ENCODE results near the gene SEMA4B. TPM values are rescaled to one million over a fixed set of nuclear protein-coding genes. Genes with fewer than 3 reads are reported as not detected.
A peak's percentile ranks its signal among the peaks of the same experiment; 100 is the strongest.

SEMA4B gene
- total and polyA plus RNA-seq, 7 experiments from 2014 or later: 5.6 to 31.0 (median 19.4) TPM

- ATAC-seq: peak; percentile 37
- H3K9me3 ChIP-seq (ENCODE audit: control insufficient read depth in 2 of 3, low read length in 3 of 3): no peaks in the 10 kb centered on the region
- no peaks in the 10 kb centered on the region for H3K27me3 ChIP-seq (ENCODE audit: control insufficient read depth in 2 of 2, insufficient read depth in 2 of 2, low read length in 2 of 2)
- Mint-ChIP-seq H3K9me3 (peaks cover 0 to 1% (median 0%) of the 10 kb centered on the region in 11 donors), H3K27me3 (no peaks in the 10 kb centered on the region), H3K36me3 (peaks cover 0 to 11% (median 5%) of the 10 kb centered on the region in 5 donors), H3K4me3 (no peak overlapping the region), H3K27ac (no peak overlapping the region), H3K4me1 (peaks cover 7 to 19% (median 10%) of the 10 kb centered on the region in 7 donors)
- no peaks in the 10 kb centered on the region for H3K4me1 ChIP-seq (ENCODE audit: control insufficient read depth in 2 of 2, insufficient read depth in 2 of 2, low read length in 2 of 2)
- H3K4me3 ChIP-seq (ENCODE audit: low read length): no peak overlapping the region
- H3K36me3 ChIP-seq (ENCODE audit: control insufficient read depth in 2 of 3, insufficient read depth in 3 of 3, low read length in 3 of 3): peaks cover 0 to 44% (median 6%) of the 10 kb centered on the region in 3 experiments
- no peak overlapping the region for H3K27ac ChIP-seq (ENCODE audit: low read depth, low read length)
- DNase-seq: no peak
- CTCF ChIA-PET: interaction anchor here (0.8 to 1.9 kb wide), 4 partner anchors 12 to 79 kb away, joined by 3 to 6 read pairs (median 4); no protein-coding TSS in a partner anchor
- POLR2A ChIA-PET: interaction anchor here (0.7 to 2.0 kb wide), 3 partner anchors 12 to 80 kb away, joined by 3 to 10 read pairs (median 5); partner anchors contain the start of genes CIB1, GDPGP1 and SEMA4B
- intact Hi-C loops (cut with micrococcal nuclease): no loop called here
Observed at GRCh38 chr15:90221246-90221900, 20.2 kb downstream of the SEMA4B start.

GRCh38 chr15:90222547-90222946 lies 21.4 kb downstream of the SEMA4B start:
- intact Hi-C loops (cut with micrococcal nuclease): no loop called here
- Histone ChIP-seq H3K27ac (ENCODE audit: low read depth, low read length) (no peak overlapping the region), H3K36me3 (ENCODE audit: control insufficient read depth in 2 of 3, insufficient read depth in 3 of 3, low read length in 3 of 3) (peaks cover 0 to 45% (median 6%) of the 10 kb centered on the region in 3 experiments), H3K27me3 (ENCODE audit: control insufficient read depth in 2 of 2, insufficient read depth in 2 of 2, low read length in 2 of 2) (no peaks in the 10 kb centered on the region), H3K4me1 (ENCODE audit: control insufficient read depth in 2 of 2, insufficient read depth in 2 of 2, low read length in 2 of 2) (no peaks in the 10 kb centered on the region), H3K9me3 (ENCODE audit: control insufficient read depth in 2 of 3, low read length in 3 of 3) (no peaks in the 10 kb centered on the region), H3K4me3 (ENCODE audit: low read length) (no peak overlapping the region)
- Mint-ChIP-seq H3K27ac (no peak overlapping the region), H3K4me1 (peaks cover 7 to 12% (median 10%) of the 10 kb centered on the region in 7 donors), H3K27me3 (no peaks in the 10 kb centered on the region), H3K9me3 (peaks cover 0 to 1% (median 0%) of the 10 kb centered on the region in 11 donors), H3K4me3 (no peak overlapping the region), H3K36me3 (peaks cover 0 to 13% (median 5%) of the 10 kb centered on the region in 5 donors)
- DNase-seq (no peak), ATAC-seq (no peak)
- CTCF ChIA-PET: interaction anchor here (0.6 to 1.9 kb wide), 5 partner anchors 31 to 522 kb away, joined by 3 to 10 read pairs (median 4); no protein-coding TSS in a partner anchor
- POLR2A ChIA-PET: interaction anchor here (0.7 to 2.0 kb wide), 5 partner anchors 9 to 80 kb away, joined by 3 to 10 read pairs (median 5); partner anchors contain the start of genes CIB1, GDPGP1 and SEMA4B

GRCh38 chr15:90223441-90224165 lies 22.5 kb downstream of the SEMA4B start:
- peaks cover 6 to 10% (median 8%) of the 10 kb centered on the region in 7 donors for H3K4me1 Mint-ChIP-seq
- H3K4me3 Mint-ChIP-seq: no peak overlapping the region
- H3K27me3 Mint-ChIP-seq: no peaks in the 10 kb centered on the region
- H3K4me1 ChIP-seq (ENCODE audit: control insufficient read depth in 2 of 2, insufficient read depth in 2 of 2, low read length in 2 of 2): no peaks in the 10 kb centered on the region
- peaks cover 0 to 1% (median 0%) of the 10 kb centered on the region in 11 donors for H3K9me3 Mint-ChIP-seq
- H3K9me3 ChIP-seq (ENCODE audit: control insufficient read depth in 2 of 3, low read length in 3 of 3): no peaks in the 10 kb centered on the region
- H3K27ac Mint-ChIP-seq: peak overlapping the region in 1 of 9 donors; percentile 12
- ChIA-PET POLR2A (interaction anchor here (1.1 to 1.8 kb wide), 3 partner anchors 7 to 43 kb away, joined by 3 to 9 read pairs (median 4); partner anchors contain the start of gene SEMA4B), CTCF (no interaction called here)
- peaks cover 0 to 13% (median 5%) of the 10 kb centered on the region in 5 donors for H3K36me3 Mint-ChIP-seq
- H3K4me3 ChIP-seq (ENCODE audit: low read length): no peak overlapping the region
- H3K27me3 ChIP-seq (ENCODE audit: control insufficient read depth in 2 of 2, insufficient read depth in 2 of 2, low read length in 2 of 2): no peaks in the 10 kb centered on the region
- no peak for ATAC-seq
- DNase-seq: no peak
- intact Hi-C loops (cut with micrococcal nuclease): no loop called here
- H3K27ac ChIP-seq (ENCODE audit: low read depth, low read length): no peak overlapping the region
- H3K36me3 ChIP-seq (ENCODE audit: control insufficient read depth in 2 of 3, insufficient read depth in 3 of 3, low read length in 3 of 3): peaks cover 2 to 50% (median 13%) of the 10 kb centered on the region in 3 experiments

GRCh38 chr15:90225047-90225446 lies 23.9 kb downstream of the SEMA4B start:
- intact Hi-C loops (cut with micrococcal nuclease): no loop called here
- no peak for DNase-seq
- no peak overlapping the region for H3K4me3 ChIP-seq (ENCODE audit: low read length)
- no peaks in the 10 kb centered on the region for H3K27me3 ChIP-seq (ENCODE audit: control insufficient read depth in 2 of 2, insufficient read depth in 2 of 2, low read length in 2 of 2)
- Mint-ChIP-seq H3K27ac (peak overlapping the region in 1 of 9 donors; percentile 14), H3K4me3 (no peak overlapping the region), H3K27me3 (no peaks in the 10 kb centered on the region), H3K36me3 (peaks cover 0 to 26% (median 12%) of the 10 kb centered on the region in 5 donors), H3K4me1 (peaks cover 3 to 16% (median 12%) of the 10 kb centered on the region in 7 donors), H3K9me3 (peaks cover 0 to 1% (median 0%) of the 10 kb centered on the region in 11 donors)
- peaks cover 13 to 65% (median 15%) of the 10 kb centered on the region in 3 experiments for H3K36me3 ChIP-seq (ENCODE audit: control insufficient read depth in 2 of 3, insufficient read depth in 3 of 3, low read length in 3 of 3)
- H3K4me1 ChIP-seq (ENCODE audit: control insufficient read depth in 2 of 2, insufficient read depth in 2 of 2, low read length in 2 of 2): peaks cover 6% of the 10 kb centered on the region in 2 donors
- no peak overlapping the region for H3K27ac ChIP-seq (ENCODE audit: low read depth, low read length)
- ATAC-seq: no peak
- ChIA-PET POLR2A (interaction anchor here (0.5 to 1.8 kb wide), 3 partner anchors 9 to 24 kb away, joined by 3 to 4 read pairs (median 3); partner anchors contain the start of genes CIB1, GDPGP1 and SEMA4B), CTCF (no interaction called here)
- H3K9me3 ChIP-seq (ENCODE audit: control insufficient read depth in 2 of 3, low read length in 3 of 3): no peaks in the 10 kb centered on the region

GRCh38 chr15:90225504-90226234 lies 24.5 kb downstream of the SEMA4B start:
- H3K27me3 ChIP-seq (ENCODE audit: control insufficient read depth in 2 of 2, insufficient read depth in 2 of 2, low read length in 2 of 2): no peaks in the 10 kb centered on the region
- Mint-ChIP-seq H3K4me3 (no peak overlapping the region), H3K9me3 (peaks cover 0 to 1% (median 0%) of the 10 kb centered on the region in 11 donors), H3K36me3 (peaks cover 0 to 27% (median 12%) of the 10 kb centered on the region in 5 donors), H3K4me1 (peaks cover 9 to 22% (median 18%) of the 10 kb centered on the region in 7 donors), H3K27me3 (no peaks in the 10 kb centered on the region), H3K27ac (peak overlapping the region in 4 of 9 donors; percentile 14 to 45 (median 23))
- H3K4me3 ChIP-seq (ENCODE audit: low read length): no peak overlapping the region
- CTCF ChIA-PET: no interaction called here
- POLR2A ChIA-PET: interaction anchor here (0.5 to 1.8 kb wide), 4 partner anchors 9 to 47 kb away, joined by 3 to 4 read pairs (median 4); partner anchors contain the start of genes CIB1, GDPGP1 and SEMA4B
- peaks cover 13 to 65% (median 22%) of the 10 kb centered on the region in 3 experiments for H3K36me3 ChIP-seq (ENCODE audit: control insufficient read depth in 2 of 3, insufficient read depth in 3 of 3, low read length in 3 of 3)
- peaks cover 12 to 13% of the 10 kb centered on the region in 2 donors for H3K4me1 ChIP-seq (ENCODE audit: control insufficient read depth in 2 of 2, insufficient read depth in 2 of 2, low read length in 2 of 2)
- H3K9me3 ChIP-seq (ENCODE audit: control insufficient read depth in 2 of 3, low read length in 3 of 3): no peaks in the 10 kb centered on the region
- no peak overlapping the region for H3K27ac ChIP-seq (ENCODE audit: low read depth, low read length)
- no peak for DNase-seq
- intact Hi-C loops (cut with micrococcal nuclease): no loop called here
- no peak for ATAC-seq

- ATAC-seq (no peak), DNase-seq (no peak)
- H3K27ac Mint-ChIP-seq: peak overlapping the region in 8 of 9 donors; percentile 6 to 68 (median 61)
- no peak overlapping the region for H3K4me3 Mint-ChIP-seq
- H3K4me3 ChIP-seq (ENCODE audit: low read length): no peak overlapping the region
- no peaks in the 10 kb centered on the region for H3K27me3 ChIP-seq (ENCODE audit: control insufficient read depth in 2 of 2, insufficient read depth in 2 of 2, low read length in 2 of 2)
- intact Hi-C loops (cut with micrococcal nuclease): no loop called here
- H3K36me3 ChIP-seq (ENCODE audit: control insufficient read depth in 2 of 3, insufficient read depth in 3 of 3, low read length in 3 of 3): peaks cover 13 to 59% (median 23%) of the 10 kb centered on the region in 3 experiments
- peaks cover 24 to 39% (median 34%) of the 10 kb centered on the region in 7 donors for H3K4me1 Mint-ChIP-seq
- H3K36me3 Mint-ChIP-seq: peaks cover 0 to 27% (median 16%) of the 10 kb centered on the region in 5 donors
- no peaks in the 10 kb centered on the region for H3K9me3 ChIP-seq (ENCODE audit: control insufficient read depth in 2 of 3, low read length in 3 of 3)
- CTCF ChIA-PET: interaction anchor here (1.3 kb wide), 1 partner anchor 84 kb away, joined by 3 read pairs; no protein-coding TSS in a partner anchor
- H3K9me3 Mint-ChIP-seq: peaks cover 0 to 1% (median 0%) of the 10 kb centered on the region in 11 donors
- POLR2A ChIA-PET: interaction anchor here (0.9 to 7.8 kb wide), 2 partner anchors 24 to 51 kb away, joined by 4 to 95 read pairs; partner anchors contain the start of gene SEMA4B
- no peaks in the 10 kb centered on the region for H3K27me3 Mint-ChIP-seq
- peak overlapping the region; percentile 18 for H3K27ac ChIP-seq (ENCODE audit: low read depth, low read length)
- peaks cover 27% of the 10 kb centered on the region in 2 donors for H3K4me1 ChIP-seq (ENCODE audit: control insufficient read depth in 2 of 2, insufficient read depth in 2 of 2, low read length in 2 of 2)
Observed at GRCh38 chr15:90227336-90227735, 26.2 kb downstream of the SEMA4B start.
